GM13976 (cell line): ENCODE results near the gene MB21D2.

ENCODE experiments used
- DNase-seq: peaks from one replicate; pipeline ENCODE4 v3.0.0; 2012; ENCODE audit warnings: low spot score
- CTCF ChIP-seq: IDR thresholded peaks from 2 replicates; pipeline ENCODE4 v1.5.1; 2012; ENCODE audit warnings: borderline replicate concordance, mild to moderate bottlenecking; ENCODE audit not compliant: insufficient read depth; ENCODE audit errors: extremely low read depth, missing control alignments, control extremely low read depth
- in situ Hi-C: fragments of 300-500 bp; cut with MboI; formaldehyde crosslinking; loops from one replicate; pipeline ENCODE4 v1.12.0; 2022; ENCODE audit warnings: low sequenced_read_pairs, mixed read lengths, inconsistent platforms; ENCODE audit not compliant: unreplicated experiment

The MB21D2 gene

GRCh38 chr3:192911293-192911692 is 6.4 kb downstream of the MB21D2 start:
- DNase-seq, result no peak
- in situ Hi-C loops, result no loop called here
- no peak for TF ChIP-seq CTCF

- in situ Hi-C loops, result no loop called here
- DNase-seq, result no peak
- TF ChIP-seq CTCF, result no peak
Observed at GRCh38 chr3:192907784-192908183, 9.9 kb downstream of the MB21D2 start.

GRCh38 chr3:192906940-192907339 is 10.7 kb downstream of the MB21D2 start:
- TF ChIP-seq CTCF, result no peak
- DNase-seq, result no peak
- in situ Hi-C loops, result no loop called here

GRCh38 chr3:192905980-192906678 is 11.5 kb downstream of the MB21D2 start:
- no peak for DNase-seq
- no peak for TF ChIP-seq CTCF
- in situ Hi-C loops, result no loop called here

- no peak for DNase-seq
- in situ Hi-C loops, result no loop called here
- TF ChIP-seq CTCF, result no peak
Observed at GRCh38 chr3:192904632-192905289, 12.9 kb downstream of the MB21D2 start.

GRCh38 chr3:192902549-192902948 is 15.1 kb downstream of the MB21D2 start:
- no peak for DNase-seq
- in situ Hi-C loops, result no loop called here
- no peak for TF ChIP-seq CTCF

- no peak for DNase-seq
- TF ChIP-seq CTCF, result no peak
- in situ Hi-C loops, result no loop called here
Observed at GRCh38 chr3:192901435-192901834, 16.2 kb downstream of the MB21D2 start.
